Temporal lobe (tissue), 1 donor: ENCODE measurements around the gene C16orf86. TPM values are rescaled to one million over a fixed set of nuclear protein-coding genes. Genes with fewer than 3 reads are reported as not detected.

Source experiments
- total RNA-seq: library from RNA; depleted of rRNA; stranded (reverse); fragments of >200 nt; gene quantifications from one replicate; pipeline ENCODE4 v1.2.3, GENCODE V29; 2014

Gene C16orf86
- total RNA-seq, 1 donor from 2014 or later: 2.7 TPM

Other genes with a start within 250 kb of the C16orf86 start
- not detected for gene HSD11B2, start 235.7 kb upstream of the C16orf86 start, total RNA-seq
- gene ATP6V0D1, start 185.7 kb upstream of the C16orf86 start, total RNA-seq: 71.1 TPM
- gene AGRP, start 183.3 kb upstream of the C16orf86 start, total RNA-seq: not detected
- gene RIPOR1, start 138.0 kb upstream of the C16orf86 start, total RNA-seq: 60.5 TPM
- gene CTCF, start 104.3 kb upstream of the C16orf86 start, total RNA-seq: 46.2 TPM
- gene CARMIL2, start 21.7 kb upstream of the C16orf86 start, total RNA-seq: 2.2 TPM
- 17.7 TPM for gene ACD, start 6.6 kb upstream of the C16orf86 start, total RNA-seq
- 5.2 TPM for gene PARD6A, start 5.9 kb upstream of the C16orf86 start, total RNA-seq
- 7.9 TPM for gene ENKD1, start 64 bp upstream of the C16orf86 start, total RNA-seq
- gene GFOD2, start 52.5 kb downstream of the C16orf86 start, total RNA-seq: 42.3 TPM
- gene RANBP10, start 139.7 kb downstream of the C16orf86 start, total RNA-seq: 3.9 TPM
- 3.0 TPM for gene TSNAXIP1, start 140.1 kb downstream of the C16orf86 start, total RNA-seq
- 16.7 TPM for gene THAP11, start 175.5 kb downstream of the C16orf86 start, total RNA-seq
- 58.8 TPM for gene NUTF2, start 180.1 kb downstream of the C16orf86 start, total RNA-seq
- 23.8 TPM for gene CENPT, start 180.9 kb downstream of the C16orf86 start, total RNA-seq
- gene EDC4, start 206.2 kb downstream of the C16orf86 start, total RNA-seq: 51.9 TPM
- gene NRN1L, start 218.1 kb downstream of the C16orf86 start, total RNA-seq: not detected
- 5.9 TPM for gene PSKH1, start 226.4 kb downstream of the C16orf86 start, total RNA-seq